GM21381 (cell line): ENCODE results near the gene SYNJ2.

Source experiments
- ATAC-seq: cut with Tn5 transposase; IDR thresholded peaks from one replicate; pipeline ENCODE4 v1.9.1; 2021; ENCODE audit warnings: mild to moderate bottlenecking, moderate library complexity; ENCODE audit not compliant: unreplicated experiment

Gene SYNJ2

DNA sequence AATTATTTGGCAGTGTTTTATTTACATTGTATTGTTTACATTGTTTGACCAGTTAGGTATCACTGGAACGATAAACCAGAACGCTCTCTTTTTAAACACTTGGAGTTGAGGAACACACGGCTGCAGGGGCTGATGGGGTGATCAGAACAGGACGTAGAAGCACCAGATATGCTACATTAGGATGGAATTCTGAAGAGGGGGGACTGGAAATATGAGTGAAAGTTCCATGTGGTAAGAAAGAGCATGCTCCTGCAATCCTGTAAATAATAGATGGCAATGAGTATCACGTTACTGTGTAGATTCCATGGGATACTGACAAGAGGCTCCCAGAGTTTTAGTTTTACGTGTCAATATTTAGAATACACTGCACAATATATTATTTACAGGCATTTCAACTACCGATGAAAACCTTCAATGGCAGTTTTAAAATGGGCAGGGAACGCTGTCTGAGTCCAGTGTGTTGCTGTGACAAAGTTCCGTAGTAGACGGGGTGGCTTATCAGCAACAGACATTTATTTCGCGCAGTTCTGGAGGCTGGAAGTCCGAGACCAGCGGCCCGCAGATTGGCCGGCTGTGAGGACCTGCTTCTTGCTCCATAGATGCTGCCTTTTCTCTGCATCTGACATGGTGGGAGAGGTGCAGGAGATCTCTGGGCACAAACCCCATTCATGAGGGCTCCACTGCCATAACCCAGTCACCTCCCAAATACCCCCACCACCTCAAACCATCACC, 43.1 kb downstream of the SYNJ2 start:
- no peak for ATAC-seq

DNA sequence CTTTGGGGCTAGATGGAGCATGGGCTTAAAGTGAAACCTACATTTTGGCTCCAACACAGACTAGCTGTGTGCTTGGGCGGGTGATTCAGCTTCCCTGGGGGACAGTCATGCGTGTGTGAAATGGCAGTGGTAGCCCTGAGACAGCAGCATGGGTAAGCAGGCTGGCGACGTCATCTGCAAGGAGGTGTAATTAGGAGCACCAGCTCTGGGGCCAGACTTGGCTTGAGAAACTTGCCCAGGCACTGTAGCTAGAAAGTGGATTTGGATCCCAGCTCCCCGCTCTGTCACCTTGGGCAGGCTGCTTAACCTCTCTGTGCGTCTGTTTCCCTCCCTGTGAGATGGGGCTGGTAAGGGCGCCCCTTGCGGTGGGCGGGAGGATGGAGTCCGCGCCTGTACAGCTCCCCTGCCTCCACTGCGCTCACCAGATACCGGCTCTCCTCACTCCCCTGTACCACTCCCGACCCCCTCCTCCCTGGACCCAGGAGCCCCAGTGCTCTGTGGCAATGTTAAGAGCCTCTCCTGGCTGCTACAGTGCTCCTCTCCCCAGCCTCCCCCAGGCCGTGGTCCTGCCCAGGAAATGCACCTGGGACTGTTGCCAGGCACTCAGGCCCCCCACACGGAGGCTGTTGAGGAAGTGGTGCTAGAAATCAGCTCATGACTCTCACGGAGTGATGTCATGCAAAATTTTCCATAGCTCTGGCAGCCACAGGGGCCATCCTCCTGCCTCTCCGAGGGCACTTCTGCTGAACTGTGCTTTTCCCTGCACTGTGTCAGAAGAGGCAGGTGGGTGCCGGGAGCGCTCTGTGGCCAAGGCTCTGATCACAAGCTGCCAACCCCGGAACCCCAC, 44.6 kb downstream of the SYNJ2 start:
- ATAC-seq, result peak; percentile 77

DNA sequence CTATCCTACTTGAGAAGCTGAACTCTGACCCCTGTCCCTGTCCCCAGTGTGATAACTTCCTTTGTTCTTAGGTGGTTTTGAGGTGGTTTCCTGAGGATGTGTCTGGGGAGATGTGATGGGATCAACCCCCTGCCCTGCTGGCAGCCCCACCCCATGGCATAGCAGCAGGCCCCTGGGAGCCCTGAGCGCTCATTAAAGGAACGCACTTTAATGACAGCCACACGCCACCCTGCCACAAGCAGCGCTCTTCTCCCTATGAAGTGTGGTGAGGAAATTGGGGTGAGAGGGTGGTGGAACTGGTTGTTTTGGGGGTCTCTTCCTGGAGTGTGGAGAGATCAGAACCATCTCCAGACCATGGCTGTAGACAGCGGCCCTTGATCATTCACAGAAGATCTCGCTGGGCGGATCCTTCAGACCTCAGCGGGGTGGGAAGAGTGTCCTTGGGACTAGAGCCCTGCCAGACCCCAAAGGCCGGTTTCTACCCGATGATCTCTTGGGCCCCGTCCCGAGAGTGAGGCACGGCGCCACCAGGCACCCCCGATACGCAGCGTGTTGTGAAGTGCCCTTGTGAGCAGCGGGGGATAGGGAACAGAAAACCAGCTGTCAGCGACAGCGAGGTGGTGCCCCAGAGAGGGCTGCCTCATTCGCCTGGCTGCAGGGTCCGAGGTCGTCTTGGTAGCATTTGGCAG, 45.4 kb downstream of the SYNJ2 start:
- no peak for ATAC-seq

DNA sequence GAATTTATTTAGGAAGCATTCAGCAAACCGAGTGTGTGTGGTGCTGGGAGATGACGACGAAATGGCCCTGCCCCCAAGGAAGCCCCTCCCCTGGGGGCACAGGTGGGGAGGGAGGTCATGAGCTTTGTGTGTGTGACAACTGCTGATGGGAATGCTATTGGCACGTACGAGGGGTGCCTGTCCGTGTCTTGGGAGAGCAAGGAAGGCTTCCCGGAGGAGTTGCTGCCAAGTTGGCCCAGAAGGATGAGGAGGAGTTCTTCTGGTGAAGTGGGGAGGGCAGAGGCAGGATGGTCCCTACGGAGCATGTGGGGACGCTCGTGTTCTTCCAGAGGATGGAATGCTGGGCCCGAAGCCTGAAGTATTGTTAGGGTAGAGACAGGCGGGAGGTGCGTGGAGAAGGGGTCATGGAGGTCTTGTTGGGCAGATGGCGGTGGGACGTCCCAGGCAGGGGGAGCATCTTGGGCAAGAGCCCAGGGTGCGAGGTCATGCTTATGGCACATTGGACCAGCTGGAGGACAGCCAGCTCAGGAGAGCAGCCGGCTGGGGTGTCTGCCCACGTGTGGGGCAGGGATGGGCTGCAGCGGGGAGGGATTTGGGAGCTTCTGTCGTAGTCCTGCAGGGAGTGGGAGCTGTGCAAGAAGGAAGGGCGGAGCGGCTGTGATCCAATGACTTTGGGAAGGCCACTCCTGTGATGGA, 46.1 kb downstream of the SYNJ2 start:
- ATAC-seq, result no peak

DNA sequence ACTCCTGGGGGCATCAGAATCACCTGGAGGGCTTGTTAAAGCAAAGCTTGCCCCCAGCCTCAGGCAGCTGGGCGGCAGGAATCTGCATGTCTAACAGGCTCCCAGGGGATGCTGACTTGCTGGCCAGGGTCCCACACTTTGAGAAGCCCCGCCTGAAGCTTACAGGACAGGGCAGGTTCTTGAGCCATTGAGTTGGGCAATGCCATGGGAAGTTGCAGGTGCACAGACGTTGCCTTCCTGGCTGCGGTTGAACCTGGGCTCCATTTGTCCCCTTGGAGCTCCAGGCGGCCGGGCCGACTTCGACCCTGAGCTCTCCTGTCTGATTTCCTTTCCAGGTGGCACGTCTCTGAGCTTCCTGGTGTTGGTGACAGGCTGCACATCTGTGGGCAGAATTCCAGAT, 46.8 kb downstream of the SYNJ2 start:
- ATAC-seq, result no peak

DNA sequence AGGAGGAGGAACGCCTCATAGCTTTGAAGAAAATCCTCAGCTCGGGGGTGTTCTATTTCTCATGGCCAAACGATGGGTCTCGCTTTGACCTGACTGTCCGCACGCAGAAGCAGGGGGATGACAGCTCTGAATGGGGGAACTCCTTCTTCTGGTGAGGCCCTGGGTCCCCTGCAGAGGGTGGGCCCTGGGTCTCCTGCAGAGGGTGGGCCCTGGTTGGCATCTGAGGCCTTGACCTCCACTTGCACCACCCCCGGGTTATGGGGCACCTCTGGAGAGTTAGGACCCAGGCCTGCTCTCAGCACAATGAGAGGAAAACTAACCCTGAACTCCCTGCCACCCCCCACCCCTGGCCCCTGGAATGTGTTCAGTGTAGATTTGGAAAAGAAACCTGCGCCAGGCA, 47.2 kb downstream of the SYNJ2 start:
- no peak for ATAC-seq

DNA sequence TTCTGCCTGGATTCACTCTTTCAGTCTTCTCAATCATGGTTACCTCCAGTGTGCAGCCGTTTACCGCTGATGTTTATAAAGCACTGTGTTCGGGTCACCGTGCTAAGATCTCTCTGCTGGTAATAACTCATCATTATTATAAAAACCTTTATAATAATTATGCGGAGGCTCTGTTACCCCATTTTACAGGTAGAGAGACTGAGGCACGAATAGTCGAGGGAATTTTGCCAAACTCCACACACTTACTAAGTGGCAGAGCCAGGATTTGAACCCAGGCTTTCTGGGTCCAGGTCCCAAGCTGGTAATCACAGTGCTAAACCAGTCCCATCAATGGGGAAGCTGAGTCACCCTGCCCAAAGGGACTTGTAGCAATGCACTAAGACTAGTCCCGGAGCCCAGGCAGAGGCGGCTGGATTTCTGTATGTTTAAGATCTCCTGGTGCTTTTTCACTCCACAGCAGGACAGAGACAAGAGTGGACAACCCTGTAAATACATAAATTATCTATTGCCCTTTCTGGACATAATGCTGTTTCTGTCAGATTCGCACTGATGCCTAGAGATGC, 48.1 kb downstream of the SYNJ2 start:
- no peak for ATAC-seq

DNA sequence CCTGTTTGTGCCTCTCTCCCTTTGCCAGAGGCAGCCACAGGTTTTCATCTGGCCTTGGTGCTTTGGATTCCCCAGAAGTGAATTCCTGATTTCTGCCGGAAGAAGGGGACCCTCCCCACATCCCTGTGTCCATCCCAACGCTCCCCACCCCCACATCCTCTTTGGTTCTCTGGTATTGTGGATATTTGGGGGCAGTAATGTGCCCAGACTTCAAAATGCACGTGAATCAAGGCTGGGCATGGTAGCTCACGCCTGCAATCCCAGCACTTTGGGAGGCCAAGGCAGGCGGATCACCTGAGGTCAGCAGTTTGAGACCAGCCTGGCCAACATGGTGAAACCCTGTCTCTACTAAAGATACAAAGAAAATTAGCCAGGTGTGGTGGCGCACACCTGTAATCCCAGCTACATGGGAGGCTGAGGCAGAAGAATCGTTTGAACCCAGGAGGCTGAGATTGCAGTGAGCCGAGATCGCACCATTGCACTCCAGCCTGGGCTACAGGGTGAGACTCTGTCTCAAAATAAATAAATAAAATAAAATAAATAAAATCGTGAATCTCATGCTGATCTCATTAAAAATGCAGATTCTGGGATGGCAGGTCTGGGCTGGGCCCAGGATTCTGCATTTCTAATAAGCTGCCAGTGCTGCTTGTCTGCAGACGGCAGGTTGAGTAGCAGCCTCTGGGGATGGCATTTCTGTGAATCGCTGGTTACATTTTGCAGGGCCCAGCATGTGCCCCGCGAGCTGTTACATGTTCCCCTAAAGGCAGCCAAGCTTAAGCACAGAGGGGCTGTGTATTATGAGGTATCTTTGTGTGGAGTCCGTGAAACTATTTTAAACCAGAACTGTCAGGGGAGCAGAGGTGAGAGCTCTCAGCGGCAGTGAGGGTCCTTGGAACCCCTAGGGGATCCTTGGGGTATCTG, 49.0 kb downstream of the SYNJ2 start:
- ATAC-seq, result no peak

DNA sequence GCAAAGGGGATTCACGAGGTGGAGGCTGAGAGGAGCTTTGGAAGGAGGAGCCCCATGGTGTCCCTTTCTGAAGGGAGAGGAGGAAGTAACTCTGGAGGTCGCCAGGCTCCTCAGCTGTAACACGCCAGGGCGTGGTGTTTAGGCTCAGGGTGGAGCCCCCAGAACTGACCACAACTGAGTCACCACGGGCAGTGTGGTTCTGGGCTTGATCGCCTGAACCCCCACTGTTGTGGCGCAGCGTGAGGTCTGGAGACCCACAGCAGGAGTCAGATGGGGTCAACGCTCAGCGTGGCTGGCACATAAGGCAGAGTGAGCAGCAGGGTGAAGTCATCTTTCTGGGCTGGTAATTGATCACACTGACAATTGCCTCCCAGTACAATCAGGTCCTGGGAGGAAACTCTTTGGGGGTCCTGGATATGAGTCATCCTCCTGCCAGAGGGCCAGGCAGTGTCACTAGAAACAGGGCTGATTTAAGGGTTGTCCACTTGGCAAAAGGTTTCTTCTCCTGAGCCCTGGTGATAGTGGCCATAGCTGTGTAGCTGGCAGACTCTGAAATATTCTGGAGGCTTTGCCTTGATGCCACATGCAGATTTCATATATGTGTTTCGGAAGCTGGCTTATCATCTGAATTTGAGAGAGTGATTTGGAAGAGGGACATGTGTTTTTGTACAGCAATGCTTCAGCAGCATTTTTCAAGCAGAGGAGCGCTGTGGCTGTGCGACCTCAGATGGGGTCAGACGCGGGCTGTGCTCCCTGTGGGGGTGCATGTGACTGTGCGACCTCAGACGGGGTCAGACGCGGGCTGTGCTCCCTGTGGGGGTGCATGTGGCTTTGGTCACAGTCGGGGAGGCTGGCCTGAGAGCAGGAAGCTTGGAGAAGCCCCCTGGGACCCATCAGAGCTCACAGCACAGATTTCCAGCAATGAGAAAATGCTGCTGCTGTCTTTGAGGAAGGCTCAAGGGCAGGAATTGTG, 50.0 kb downstream of the SYNJ2 start:
- peak; percentile 50 for ATAC-seq

DNA sequence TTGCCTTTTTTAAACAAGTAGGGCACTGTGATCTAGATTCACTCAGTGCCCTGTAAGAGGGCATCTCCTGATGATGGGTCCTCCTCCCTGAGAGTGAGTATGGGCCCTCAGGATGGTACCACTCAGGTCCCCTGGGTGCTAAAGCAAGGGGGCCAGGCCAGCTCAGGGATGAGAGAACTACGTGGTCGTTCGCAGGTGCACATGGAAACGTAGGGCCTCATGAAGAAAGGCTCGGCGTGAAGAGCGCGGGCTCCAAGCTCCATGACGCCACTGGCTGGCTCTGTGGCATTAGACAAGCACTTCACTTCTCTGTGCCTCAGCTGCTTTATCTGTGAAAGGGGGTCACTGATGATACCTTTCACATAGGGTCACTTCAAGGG, 50.7 kb downstream of the SYNJ2 start:
- no peak for ATAC-seq

DNA sequence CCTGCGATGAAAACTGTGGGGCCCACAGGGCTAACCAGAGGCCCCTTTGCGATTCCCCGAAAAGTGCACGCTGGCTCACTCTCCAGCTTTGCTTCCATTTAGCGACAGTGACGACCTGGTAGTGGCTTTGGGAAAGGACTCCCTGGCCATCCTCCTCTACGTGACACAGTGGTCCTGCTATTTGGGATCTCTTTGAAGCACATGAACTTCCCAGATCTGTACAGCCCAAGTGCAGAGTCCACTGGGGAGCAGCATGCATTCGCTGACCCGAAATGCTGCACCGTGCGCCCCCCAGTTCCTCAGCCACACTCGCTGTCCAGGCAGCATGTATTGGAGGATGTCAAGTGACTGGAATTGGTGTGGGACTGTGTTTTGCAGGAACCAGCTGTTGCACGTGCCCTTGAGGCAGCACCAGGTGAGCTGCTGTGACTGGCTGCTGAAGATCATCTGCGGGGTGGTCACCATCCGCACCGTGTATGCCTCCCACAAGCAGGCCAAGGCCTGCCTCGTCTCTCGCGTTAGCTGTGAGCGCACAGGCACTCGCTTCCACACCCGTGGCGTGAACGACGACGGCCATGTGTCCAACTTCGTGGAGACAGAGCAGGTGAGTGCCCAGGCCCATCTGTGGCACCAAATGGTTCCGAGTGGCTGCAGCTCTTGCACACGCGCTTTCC, 51.6 kb downstream of the SYNJ2 start:
- no peak for ATAC-seq

DNA sequence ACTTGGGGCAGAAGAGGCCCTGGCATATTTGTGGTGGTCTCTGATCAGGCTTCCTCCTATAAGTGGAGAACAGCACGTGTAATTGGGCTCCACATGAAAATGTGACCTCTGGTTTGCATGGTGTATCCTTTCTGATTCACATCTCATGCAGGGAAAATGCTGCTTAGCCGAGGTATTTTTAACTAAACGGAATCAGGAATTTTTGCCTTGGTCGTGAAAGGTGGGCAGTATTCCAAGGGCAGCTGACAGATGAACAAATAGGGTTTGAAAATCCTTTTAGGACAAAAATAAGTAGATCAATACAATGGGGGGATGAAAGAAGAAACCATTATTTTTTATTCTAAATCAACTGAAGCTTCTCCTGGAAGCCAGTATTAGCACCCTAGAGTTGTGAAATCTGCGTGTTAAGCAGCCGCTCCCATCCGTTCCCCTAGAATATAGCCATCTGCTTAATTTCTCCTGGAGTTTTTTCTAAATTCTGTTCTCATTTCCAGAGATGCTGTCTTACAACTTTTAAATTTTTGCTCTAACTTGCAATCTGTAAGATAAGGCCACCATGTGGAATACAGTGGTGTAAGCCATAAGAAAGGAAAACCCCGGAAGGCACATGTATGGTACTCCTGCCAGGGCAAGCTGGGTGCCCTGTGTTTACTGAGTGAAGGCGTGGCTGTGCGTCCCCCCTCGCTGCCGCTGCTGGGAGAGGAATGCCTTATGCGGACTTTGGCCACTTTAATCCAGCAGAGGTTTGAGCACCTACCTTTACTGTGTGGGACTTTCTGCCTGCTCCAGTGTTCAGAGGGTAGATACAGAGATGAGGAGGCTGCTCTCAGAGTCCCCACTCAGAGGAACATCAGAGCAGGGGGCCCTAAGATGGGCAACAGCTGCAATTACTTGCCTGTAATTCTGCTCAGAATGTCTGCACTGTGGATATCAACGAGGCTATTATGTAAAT, 52.4 kb downstream of the SYNJ2 start:
- no peak for ATAC-seq

DNA sequence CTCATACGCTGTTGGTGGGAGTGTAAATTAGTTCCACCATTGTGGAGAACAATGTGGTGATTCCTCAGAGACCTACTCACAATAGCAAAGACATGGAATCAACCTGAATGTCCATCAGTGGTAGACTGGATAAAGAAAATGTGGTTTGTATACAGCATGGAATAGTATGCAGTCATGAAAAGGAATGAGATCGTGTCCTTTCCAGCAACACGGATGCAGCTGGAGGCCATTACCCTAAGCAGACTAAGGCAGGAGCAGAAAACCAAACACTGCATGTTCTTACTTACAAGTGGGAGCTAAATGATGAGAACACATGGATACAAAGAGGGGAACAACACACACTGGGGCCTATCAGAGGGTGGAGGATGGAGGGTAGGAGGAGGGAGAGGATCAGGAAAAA, 54.6 kb downstream of the SYNJ2 start:
- no peak for ATAC-seq

DNA sequence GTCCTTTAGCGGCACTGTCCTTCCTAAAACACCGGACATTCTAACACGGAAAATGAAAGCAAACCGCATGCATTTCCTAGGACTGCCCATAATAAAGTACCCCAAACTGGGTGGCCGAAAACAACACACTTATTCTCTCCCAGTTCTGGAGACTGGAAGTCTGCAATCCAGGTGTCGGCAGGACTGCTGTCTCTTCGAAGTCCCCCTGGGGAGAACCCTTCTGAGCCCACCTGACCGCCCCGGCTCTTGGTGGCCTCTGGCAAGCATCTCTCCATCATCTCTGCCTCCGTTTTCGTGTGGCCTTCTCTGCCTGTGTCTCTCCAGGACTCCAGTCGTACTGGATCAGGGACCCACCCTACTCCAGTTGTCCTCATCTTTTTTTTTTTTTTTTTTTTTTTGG, 55.4 kb downstream of the SYNJ2 start:
- no peak for ATAC-seq

DNA sequence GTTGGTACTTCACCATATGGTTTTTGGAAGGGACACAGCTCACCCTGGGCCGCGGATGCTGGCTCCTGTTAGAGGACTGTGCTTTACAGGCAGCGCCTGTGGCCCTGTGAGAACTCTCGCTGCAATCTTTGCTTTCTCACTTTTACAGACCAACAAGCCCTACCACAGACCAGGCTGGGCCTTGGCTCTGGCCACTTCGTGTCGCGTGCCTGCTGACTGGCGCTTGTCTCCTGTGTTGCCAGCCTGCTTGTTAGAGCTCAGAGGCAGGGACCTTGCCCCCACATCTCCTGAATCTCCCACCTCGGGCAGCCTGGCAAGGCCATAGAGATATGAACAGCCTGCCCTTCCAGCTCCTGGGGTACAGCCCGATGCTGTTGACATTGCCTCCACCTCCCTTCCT, 56.1 kb downstream of the SYNJ2 start:
- no peak for ATAC-seq

DNA sequence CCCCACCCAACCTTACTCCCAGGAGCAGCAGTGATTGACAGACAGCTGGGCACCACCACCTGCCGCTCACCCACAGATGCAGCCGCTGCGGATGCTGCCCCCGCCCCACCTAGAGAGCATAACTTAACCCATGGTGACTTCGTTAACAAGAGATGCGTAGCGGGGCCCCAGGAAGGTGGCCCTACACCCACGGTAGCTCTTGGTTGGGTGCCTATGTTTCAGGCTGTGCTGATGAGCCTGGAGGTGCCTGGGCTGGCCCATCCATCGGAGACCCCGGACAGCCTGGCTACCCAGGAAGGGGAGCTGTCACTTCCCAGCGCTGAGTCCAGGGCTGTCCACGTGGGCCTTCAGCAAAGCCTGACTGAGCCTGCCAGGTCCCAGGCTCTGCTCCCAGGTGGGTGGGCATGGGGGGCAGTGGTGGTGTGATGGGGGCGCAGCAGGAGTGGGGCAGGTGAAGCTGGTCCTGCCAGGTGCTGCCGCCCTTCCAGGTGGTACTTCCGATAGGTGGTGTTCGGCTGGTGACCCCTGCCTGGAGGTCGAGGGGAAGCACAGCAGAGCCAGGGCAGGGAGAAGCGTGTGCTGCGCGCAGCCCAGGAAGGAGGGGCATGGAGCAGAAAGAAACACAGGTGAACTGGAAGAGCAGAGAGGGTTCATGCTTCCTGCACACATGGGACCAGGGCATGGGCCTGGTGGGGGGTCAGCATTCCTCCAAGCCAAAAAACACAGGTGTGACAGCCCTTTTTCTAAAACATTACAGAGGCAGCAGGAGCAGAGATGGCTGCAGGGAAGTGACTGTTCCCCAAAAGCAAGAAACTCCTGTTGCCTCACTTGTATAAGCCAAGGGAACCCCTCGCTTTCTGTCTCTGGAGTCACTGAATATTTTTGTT, 56.9 kb downstream of the SYNJ2 start:
- ATAC-seq, result no peak
